SK-N-MC (cell line): ENCODE measurements around the gene IL11.

ENCODE experiments used
- DNase-seq: peaks from one replicate; pipeline ENCODE4 v3.0.0-alpha.2; 2011; ENCODE audit warnings: low read depth, low spot score
- H3K27ac ChIP-seq: fragments of 200-600 bp; sonication (generic); 2 replicates; pipeline ENCODE4 v1.5.1; 2016; ENCODE audit warnings: mixed run types
- H3K36me3 ChIP-seq: fragments of 200-600 bp; sonication (generic); 2 replicates; pipeline ENCODE4 v1.6.1; 2017; ENCODE audit warnings: antibody characterized with exemption, low read length, mixed read lengths; ENCODE audit not compliant: insufficient read depth
- H3K4me3 ChIP-seq: fragments of 200-600 bp; sonication (generic); 2 replicates; pipeline ENCODE4 v1.5.1; 2016
- H3K9ac ChIP-seq: fragments of 200-600 bp; sonication (generic); 2 replicates; pipeline ENCODE4 v1.8.0; 2017; ENCODE audit warnings: mixed run types, mixed read lengths; ENCODE audit not compliant: insufficient read length
- H3K9me3 ChIP-seq: fragments of 200-600 bp; sonication (generic); 2 replicates; pipeline ENCODE4 v1.6.1; 2017; ENCODE audit warnings: low read depth, mild to moderate bottlenecking, antibody characterized with exemption, low read length, moderate library complexity, mixed read lengths
- EZH2 ChIP-seq: fragments of 200-600 bp; sonication (generic); IDR thresholded peaks from one replicate; pipeline ENCODE4 v1.6.1; 2017; ENCODE audit warnings: antibody characterized with exemption
- FOXP2 ChIP-seq: optimal IDR thresholded peaks from 2 replicates; pipeline ENCODE3; 2011; ENCODE audit warnings: mild to moderate bottlenecking, moderate library complexity; ENCODE audit not compliant: insufficient read depth; ENCODE audit errors: extremely low read length, control extremely low read depth
- POLR2AphosphoS5 ChIP-seq: IDR thresholded peaks from 2 replicates; pipeline ENCODE4 v1.6.1; 2012; ENCODE audit warnings: mild to moderate bottlenecking, low read depth, low read length, borderline replicate concordance

The IL11 gene

DNA sequence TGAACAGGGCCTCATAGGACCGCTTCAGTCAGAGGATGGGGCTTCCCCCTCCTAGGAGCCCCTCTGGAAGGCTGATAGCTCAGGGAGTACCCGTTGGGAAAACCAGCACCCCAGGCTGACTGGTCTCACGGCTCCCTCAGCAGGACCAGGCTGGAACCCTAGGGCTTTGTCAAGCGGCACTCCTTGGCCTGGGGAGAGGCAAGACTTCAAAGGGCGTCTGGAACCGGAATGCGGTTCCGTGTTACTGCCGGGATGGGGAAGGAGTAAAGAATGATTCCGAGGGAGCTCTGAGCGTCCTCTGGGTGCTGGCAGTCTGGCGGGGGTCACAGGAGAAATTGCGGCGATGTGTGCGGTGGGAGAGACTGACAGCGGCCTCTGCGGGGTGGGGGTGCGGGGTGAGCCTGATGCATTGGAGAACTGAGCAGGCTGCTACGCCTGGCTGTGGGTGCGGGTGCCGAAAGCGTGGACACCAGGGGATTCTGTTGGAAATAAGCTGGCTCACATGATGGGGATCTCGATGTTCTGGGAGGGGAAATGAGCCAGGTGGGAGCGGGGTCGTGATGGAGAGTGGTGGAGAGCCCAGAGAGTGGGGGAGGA, 17.6 kb downstream of the IL11 start:
- Histone ChIP-seq H3K36me3 (no peaks in the 10 kb centered on the region), H3K27ac (no peak overlapping the region), H3K4me3 (no peak overlapping the region), H3K9ac (no peak overlapping the region), H3K9me3 (no peaks in the 10 kb centered on the region)
- no peak for DNase-seq
- TF ChIP-seq FOXP2, result no peak
- no peak for TF ChIP-seq EZH2
- TF ChIP-seq POLR2AphosphoS5, result no peak

DNA sequence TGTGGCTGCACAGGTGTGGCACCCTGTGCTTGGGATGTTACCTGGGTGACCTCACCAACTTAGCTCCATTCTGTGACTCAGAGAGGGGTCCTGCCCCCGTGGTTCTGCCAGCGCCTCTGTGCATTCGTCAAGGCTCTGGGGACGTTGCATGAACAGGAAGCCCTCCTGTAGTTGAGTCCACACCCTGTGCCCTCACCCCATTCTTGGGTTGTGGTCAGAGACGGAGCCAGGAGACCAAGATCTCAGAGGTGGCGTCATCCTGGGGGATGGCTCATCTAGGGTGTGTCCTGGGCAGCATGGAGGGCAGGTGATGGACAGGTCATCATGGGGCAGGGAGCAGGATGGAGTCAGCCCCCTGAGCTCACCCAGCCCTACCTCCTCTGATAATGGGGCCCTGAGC, 18.2 kb downstream of the IL11 start:
- no peak overlapping the region for H3K4me3 ChIP-seq
- no peak overlapping the region for H3K27ac ChIP-seq

DNA sequence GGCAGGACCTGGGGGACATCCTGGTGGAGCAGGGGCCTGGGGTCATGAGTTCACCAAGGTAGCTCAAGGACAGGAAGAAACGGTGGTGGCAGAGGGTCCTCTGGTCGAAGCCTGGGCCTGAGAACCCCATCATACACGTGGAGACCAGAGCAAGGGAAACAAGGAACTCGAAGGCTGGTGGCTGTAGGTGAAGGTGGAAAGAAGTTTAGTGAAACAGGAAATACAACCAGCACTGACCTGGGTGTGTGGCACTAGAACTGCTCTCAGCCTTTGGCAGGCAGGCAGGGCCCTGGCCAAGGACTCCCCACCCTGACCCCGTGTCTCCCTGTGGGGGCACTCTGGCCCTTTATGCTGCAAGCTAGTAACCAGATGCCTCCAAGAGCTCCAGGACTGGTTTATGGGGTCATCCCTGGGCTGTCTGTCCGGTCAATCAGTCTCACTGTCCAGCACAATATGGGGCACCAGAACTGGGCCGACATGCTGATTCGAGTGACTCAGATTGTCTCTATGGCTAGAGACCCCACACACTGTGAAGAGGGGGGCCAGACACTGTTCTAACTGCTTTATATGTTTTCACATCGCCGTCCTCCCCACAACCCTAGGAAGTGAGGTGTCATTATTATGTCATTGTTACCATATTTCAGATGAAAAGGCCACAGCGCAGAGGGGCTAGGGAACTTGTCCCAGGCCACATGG, 19.5 kb downstream of the IL11 start:
- no peak overlapping the region for H3K27ac ChIP-seq
- H3K36me3 ChIP-seq, result no peaks in the 10 kb centered on the region
- TF ChIP-seq POLR2AphosphoS5 (0 out of 2 replicates have a peak, but pooled peaks have one; percentile 1), EZH2 (no peak)
- H3K4me3 ChIP-seq, result no peak overlapping the region
- no peak overlapping the region for H3K9ac ChIP-seq
- DNase-seq, result no peak
- no peaks in the 10 kb centered on the region for H3K9me3 ChIP-seq

More for the DNA sequence above, 18.2 kb downstream of the IL11 start:
- TF ChIP-seq POLR2AphosphoS5 (no peak), EZH2 (no peak), FOXP2 (no peak)
- Histone ChIP-seq H3K36me3 (no peaks in the 10 kb centered on the region), H3K9me3 (no peaks in the 10 kb centered on the region), H3K9ac (no peak overlapping the region)
- no peak for DNase-seq

DNA sequence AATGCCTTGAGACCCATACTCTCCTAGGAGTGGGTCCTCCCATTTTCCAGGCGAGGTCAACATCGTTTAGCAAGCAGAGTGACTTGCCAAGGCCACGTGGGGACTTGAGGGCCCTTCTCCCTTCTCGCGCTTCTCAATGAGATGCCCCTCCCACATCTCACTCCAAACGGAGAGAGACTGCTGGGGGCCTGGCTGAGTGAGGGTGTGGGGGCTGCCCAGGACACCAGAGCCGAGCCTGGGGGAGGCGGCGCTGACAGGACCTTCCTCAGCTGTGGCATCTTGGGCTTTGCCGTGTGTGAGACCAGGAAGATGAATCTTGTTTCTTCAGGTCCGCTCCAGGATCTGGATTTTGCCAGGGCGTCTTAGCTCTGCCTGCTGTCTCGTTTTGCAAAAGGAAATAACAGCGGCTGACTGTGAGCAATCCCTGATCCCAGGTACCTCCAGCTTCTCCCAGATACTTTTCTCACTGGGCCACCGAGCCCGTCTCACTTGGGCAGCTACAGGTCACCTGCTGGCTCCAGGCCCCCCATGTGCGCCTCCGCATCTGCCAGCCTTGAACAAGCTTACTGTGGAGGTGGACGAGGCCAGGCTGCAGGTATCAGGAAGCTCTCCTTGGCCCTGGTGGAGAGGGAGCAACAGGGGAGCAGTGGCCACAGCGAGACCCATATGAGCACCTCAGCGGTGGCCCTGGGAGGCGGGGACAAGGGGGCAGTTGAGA, 21.8 kb downstream of the IL11 start:
- no peak for TF ChIP-seq POLR2AphosphoS5
- TF ChIP-seq FOXP2, result no peak
- TF ChIP-seq EZH2, result no peak
- no peak overlapping the region for H3K4me3 ChIP-seq
- H3K9me3 ChIP-seq, result no peaks in the 10 kb centered on the region
- H3K36me3 ChIP-seq, result no peaks in the 10 kb centered on the region; the same call in 1 of the 2 replicates
- peak overlapping the region; percentile 40; the same call in 1 of the 2 replicates for H3K27ac ChIP-seq
- no peak overlapping the region for H3K9ac ChIP-seq
- no peak for DNase-seq

DNA sequence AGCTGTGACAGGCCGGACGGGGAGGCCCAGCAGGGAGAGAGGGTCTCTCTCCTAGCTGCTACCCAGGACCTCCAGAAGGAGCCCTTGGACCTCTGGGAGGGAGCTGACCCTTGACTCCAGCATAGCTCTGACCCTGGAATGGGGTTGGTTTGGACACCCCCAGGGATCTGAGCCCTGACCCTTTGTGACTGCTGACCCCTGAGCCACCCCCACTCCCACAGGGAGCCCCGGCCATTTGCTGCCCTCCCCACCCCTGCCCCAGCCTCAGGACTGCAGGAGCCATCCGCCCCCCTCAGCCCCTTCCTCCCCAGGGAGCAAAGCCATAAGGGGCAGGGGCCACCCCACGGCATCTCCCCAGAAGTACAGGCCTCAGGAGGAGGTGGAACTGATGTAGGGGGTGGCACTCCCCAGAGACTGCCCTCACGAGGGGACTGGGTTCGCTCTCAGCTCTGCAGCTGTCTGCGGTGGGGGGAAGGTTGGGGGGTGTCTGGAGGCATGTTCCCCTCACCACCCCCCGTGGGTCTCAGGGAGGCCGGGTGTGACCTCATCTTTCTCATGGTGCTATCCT, 22.7 kb downstream of the IL11 start:
- Histone ChIP-seq H3K36me3 (no peaks in the 10 kb centered on the region; the same call in 1 of the 2 replicates), H3K9me3 (no peaks in the 10 kb centered on the region), H3K4me3 (no peak overlapping the region), H3K9ac (no peak overlapping the region), H3K27ac (no peak overlapping the region)
- TF ChIP-seq FOXP2, result no peak
- no peak for TF ChIP-seq EZH2
- TF ChIP-seq POLR2AphosphoS5, result no peak
- DNase-seq, result no peak

DNA sequence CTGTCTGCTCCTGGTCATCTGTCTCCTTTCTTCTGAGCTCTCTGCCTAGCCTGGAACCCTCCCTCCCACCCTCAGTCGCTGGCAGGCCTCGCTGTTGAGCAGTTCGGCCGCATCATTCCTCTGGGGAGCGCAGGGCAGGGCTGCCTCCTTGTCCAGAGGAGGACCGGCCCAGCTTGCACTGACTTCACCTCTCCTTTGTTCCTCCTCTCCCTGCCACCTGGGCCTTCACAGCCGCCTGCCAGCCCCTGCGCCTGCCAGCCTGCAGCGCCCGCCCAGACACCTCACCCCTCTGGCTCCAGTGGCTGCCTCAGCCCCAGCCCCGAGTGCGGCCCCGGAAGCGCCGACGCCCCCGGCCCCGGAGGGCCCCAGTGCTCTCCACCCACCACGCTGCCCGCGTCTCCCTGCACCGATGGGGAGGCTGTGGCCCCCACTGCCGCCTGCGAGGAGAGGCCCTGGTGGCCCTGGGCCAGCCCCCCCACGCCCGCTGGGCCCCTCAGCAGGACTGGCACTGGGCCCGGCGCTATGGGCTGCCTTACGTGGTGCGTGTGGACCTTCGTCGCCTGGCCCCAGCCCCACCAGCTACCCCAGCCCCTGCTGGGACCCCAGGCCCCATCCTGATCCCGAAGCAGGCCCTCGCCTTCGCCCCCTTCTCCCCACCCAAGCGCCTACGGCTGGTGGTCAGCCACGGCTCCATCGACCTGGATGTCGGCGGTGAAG, 23.4 kb downstream of the IL11 start:
- Histone ChIP-seq H3K4me3 (no peak overlapping the region), H3K9me3 (no peaks in the 10 kb centered on the region), H3K9ac (no peak overlapping the region), H3K27ac (no peak overlapping the region), H3K36me3 (no peaks in the 10 kb centered on the region; the same call in 1 of the 2 replicates)
- DNase-seq, result no peak
- TF ChIP-seq POLR2AphosphoS5 (no peak), EZH2 (no peak), FOXP2 (no peak)

DNA sequence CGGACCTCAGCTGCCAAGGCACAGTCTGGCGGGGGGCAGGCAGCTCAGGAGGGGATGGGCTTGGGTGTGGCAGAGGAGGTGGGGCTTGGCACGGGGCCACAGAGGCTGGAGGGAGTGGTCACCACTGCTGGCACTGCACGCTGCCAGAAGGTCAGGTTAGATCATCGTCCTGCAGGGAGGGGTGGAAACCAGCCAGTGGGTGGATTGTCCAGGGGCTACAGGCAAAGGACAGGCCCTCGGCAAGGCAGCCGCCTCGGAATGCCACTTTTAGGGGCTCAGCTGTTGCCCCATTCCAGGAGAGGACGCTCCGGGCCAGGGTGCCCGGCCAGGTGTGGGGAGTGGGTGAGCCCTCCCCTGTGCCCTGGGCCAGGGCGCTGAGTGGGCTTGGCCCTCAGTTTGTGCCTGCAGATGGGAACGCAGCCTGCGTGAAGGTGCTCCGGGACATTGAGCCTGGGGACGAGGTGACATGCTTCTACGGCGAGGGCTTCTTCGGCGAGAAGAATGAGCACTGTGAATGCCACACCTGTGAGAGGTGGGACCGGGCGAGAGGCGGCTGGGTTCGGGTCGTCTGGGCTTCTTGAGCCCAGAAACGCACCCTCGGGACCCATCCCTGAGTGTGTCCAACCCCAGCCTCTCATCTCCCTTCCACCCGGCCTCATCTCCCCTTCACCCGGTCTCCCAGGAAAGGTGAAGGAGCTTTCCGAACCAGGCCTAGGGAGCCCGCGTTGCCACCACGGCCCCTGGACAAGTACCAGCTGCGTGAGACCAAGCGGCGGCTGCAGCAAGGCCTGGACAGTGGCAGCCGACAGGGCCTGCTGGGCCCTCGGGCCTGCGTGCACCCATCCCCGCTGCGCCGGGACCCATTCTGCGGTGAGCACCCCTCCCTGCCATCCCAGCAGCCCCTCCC, 24.2 kb downstream of the IL11 start:
- H3K9ac ChIP-seq, result no peak overlapping the region
- no peak overlapping the region for H3K4me3 ChIP-seq
- no peak for TF ChIP-seq FOXP2
- TF ChIP-seq EZH2, result no peak
- TF ChIP-seq POLR2AphosphoS5, result no peak
- no peak overlapping the region for H3K27ac ChIP-seq
- no peaks in the 10 kb centered on the region for H3K9me3 ChIP-seq
- no peaks in the 10 kb centered on the region; the same call in 1 of the 2 replicates for H3K36me3 ChIP-seq
- DNase-seq, result no peak
